Thyroid gland (tissue), 4 donors: ENCODE measurements around the gene RELA.

Experiments used
- CTCF ChIP-seq, 6 experiments: fragments of 200-600 bp in 3 of 6; fragments of 450-650 bp in 3 of 6; sonication (generic) in 3 of 6; IDR thresholded peaks; one replicate each; pipeline ENCODE4 v1.5.1; 2016 to 2019; ENCODE audit warnings: antibody characterized with exemption in 6 of 6, mild to moderate bottlenecking in 2 of 6, inconsistent platforms in 1 of 6, moderate library complexity in 1 of 6
- POLR2A ChIP-seq, 2 donors: fragments of 450-650 bp; IDR thresholded peaks; one replicate each; pipeline ENCODE4 v1.6.1; 2017; ENCODE audit warnings: antibody characterized with exemption in 2 of 2, mild to moderate bottlenecking in 2 of 2, moderate library complexity in 1 of 2

- TF ChIP-seq CTCF (IDR thresholded peaks at IDR 0.05) = no peak
- no peak for TF ChIP-seq POLR2A (IDR thresholded peaks at IDR 0.05)
Measured at GRCh38 chr11:65609665-65610064, 53.1 kb downstream of the RELA start.
